HG03520 (cell line): ENCODE data around the gene SCRT2.
"Not testable (repeated sequence)": the region's sequence is repeated elsewhere in the genome, so short reads cannot be mapped to it uniquely, and the experiment has no call there.

Experiments
- ATAC-seq: cut with Tn5 transposase; IDR thresholded peaks from one replicate; pipeline ENCODE4 v1.9.1; 2021; ENCODE audit warnings: mild to moderate bottlenecking, moderate library complexity; ENCODE audit not compliant: unreplicated experiment

SCRT2 gene

GRCh38 chr20:701401-702129 is 26.0 kb upstream of the SCRT2 start:
- no peak for ATAC-seq

GRCh38 chr20:699811-700338 is 24.3 kb upstream of the SCRT2 start:
- ATAC-seq, result no peak

- ATAC-seq, result no peak
Measured at GRCh38 chr20:699342-699741, 23.7 kb upstream of the SCRT2 start.

GRCh38 chr20:698276-698675 is 22.7 kb upstream of the SCRT2 start:
- ATAC-seq, result no peak

- ATAC-seq, result no peak
Measured at GRCh38 chr20:697826-698225, 22.2 kb upstream of the SCRT2 start.

GRCh38 chr20:695165-695866 is 19.7 kb upstream of the SCRT2 start:
- no peak for ATAC-seq

- ATAC-seq, result no peak
Measured at GRCh38 chr20:694496-694895, 18.9 kb upstream of the SCRT2 start.

- not testable (repeated sequence) for ATAC-seq
Measured at GRCh38 chr20:693786-694185, 18.2 kb upstream of the SCRT2 start.

- no peak for ATAC-seq
Measured at GRCh38 chr20:692044-692443, 16.4 kb upstream of the SCRT2 start.

- ATAC-seq, result no peak
Measured at GRCh38 chr20:689947-690346, 14.3 kb upstream of the SCRT2 start.

GRCh38 chr20:689348-689747 is 13.7 kb upstream of the SCRT2 start:
- ATAC-seq, result no peak

- no peak for ATAC-seq
Measured at GRCh38 chr20:688809-689212, 13.2 kb upstream of the SCRT2 start.

- no peak for ATAC-seq
Measured at GRCh38 chr20:687468-688203, 12.0 kb upstream of the SCRT2 start.

GRCh38 chr20:684676-685319 is 9.2 kb upstream of the SCRT2 start:
- no peak for ATAC-seq

- no peak for ATAC-seq
Measured at GRCh38 chr20:682123-682522, 6.5 kb upstream of the SCRT2 start.

- no peak for ATAC-seq
Measured at GRCh38 chr20:680638-681187, 5.1 kb upstream of the SCRT2 start.

GRCh38 chr20:677957-678356 is 2.4 kb upstream of the SCRT2 start:
- ATAC-seq, result no peak

- ATAC-seq, result no peak
Measured at GRCh38 chr20:676967-677366, 1.4 kb upstream of the SCRT2 start.

- no peak for ATAC-seq
Measured at GRCh38 chr20:676315-676937, 824 bp upstream of the SCRT2 start.

GRCh38 chr20:675033-675452 is 559 bp downstream of the SCRT2 start:
- no peak for ATAC-seq
